Lung (tissue), 12 donors: ENCODE measurements around the gene POLR3H. TPM values are rescaled to one million over a fixed set of nuclear protein-coding genes. Genes with fewer than 3 reads are reported as not detected.

ENCODE experiments used
- ATAC-seq: fragments of 200-7000 bp; cut with Tn5 transposase; one replicate; pipeline ENCODE4 v1.9.1; 2020; ENCODE audit warnings: moderate number of reproducible peaks; ENCODE audit not compliant: insufficient read depth, low FRiP score
- DNase-seq, 3 donors: peaks; one replicate each; pipeline ENCODE4 v3.0.0-alpha.2; 2013 to 2017
- H3K27ac ChIP-seq, 2 donors: one replicate each; pipeline ENCODE4 v1.5.1; 2013; ENCODE audit warnings: mild to moderate bottlenecking in 2 of 2, moderate library complexity in 2 of 2, control low read depth in 1 of 2, inconsistent platforms in 1 of 2, low read depth in 1 of 2, low read length in 1 of 2
- H3K27me3 ChIP-seq, 3 donors: one replicate each; pipeline ENCODE4 v1.5.1; 2013; ENCODE audit warnings: low read length in 2 of 3; ENCODE audit not compliant: control insufficient read depth in 3 of 3, insufficient read depth in 3 of 3
- H3K36me3 ChIP-seq, 4 donors: one replicate each; pipeline ENCODE4 v1.5.1; 2013; ENCODE audit warnings: low read length in 4 of 4, mild to moderate bottlenecking in 1 of 4, moderate library complexity in 1 of 4; ENCODE audit not compliant: control insufficient read depth in 4 of 4, insufficient read depth in 4 of 4
- H3K4me1 ChIP-seq, 5 donors: one replicate each; pipeline ENCODE4 v1.5.1; 2013; ENCODE audit warnings: low read length in 5 of 5, mild to moderate bottlenecking in 2 of 5, moderate library complexity in 1 of 5; ENCODE audit not compliant: control insufficient read depth in 5 of 5, insufficient read depth in 5 of 5
- H3K4me3 ChIP-seq: one replicate; pipeline ENCODE4 v1.5.1; 2013; ENCODE audit warnings: mild to moderate bottlenecking, control low read depth, moderate library complexity
- H3K9ac ChIP-seq, 2 donors: one replicate each; pipeline ENCODE4 v1.5.1; 2013; ENCODE audit warnings: low read length in 2 of 2, control low read depth in 1 of 2; ENCODE audit not compliant: insufficient read depth in 1 of 2
- H3K9me3 ChIP-seq, 4 donors: one replicate each; pipeline ENCODE4 v1.5.1; 2013; ENCODE audit warnings: low read length in 3 of 4, mild to moderate bottlenecking in 1 of 4, moderate library complexity in 1 of 4; ENCODE audit not compliant: control insufficient read depth in 4 of 4, insufficient read depth in 3 of 4
- WGBS, 2 donors: extraction: QIAGEN DNeasy Blood & Tissue Kit; methylation state at CpG; one replicate each; pipeline ENCODE4 v1.1.7; 2013; 5-methylcytosine and 5-hydroxymethylcytosine counted together
- polyA plus RNA-seq, 2 donors: library from polyadenylated mRNA; stranded (reverse); fragments of 200-250 nt; gene quantifications; one replicate each; pipeline ENCODE4 v1.2.1, GENCODE V29; 2013
- total RNA-seq, 2 donors: library from RNA; depleted of rRNA in 1 of 2; stranded (reverse); fragments of >200 nt in 1 of 2; gene quantifications; one replicate each; pipeline ENCODE4 v1.2.1, GENCODE V29; 2014 to 2021
- TF ChIP-seq, protein P1 (sequence below): IDR thresholded peaks from 2 replicates; pipeline ENCODE4 v1.5.1; 2012; ENCODE audit warnings: mild to moderate bottlenecking; ENCODE audit errors: control extremely low read depth, extremely low read depth
- donor health status: control.
- donor health status: control.
- donor health status: Bipolar disorder and iron deficiency.
- donor health status: healthy.
- donor health status: DM: yes; HTN: yes; CAD: no.

POLR3H gene
- total and polyA plus RNA-seq, 4 donors = 12.1 to 65.9 (median 39.8) TPM

DNA sequence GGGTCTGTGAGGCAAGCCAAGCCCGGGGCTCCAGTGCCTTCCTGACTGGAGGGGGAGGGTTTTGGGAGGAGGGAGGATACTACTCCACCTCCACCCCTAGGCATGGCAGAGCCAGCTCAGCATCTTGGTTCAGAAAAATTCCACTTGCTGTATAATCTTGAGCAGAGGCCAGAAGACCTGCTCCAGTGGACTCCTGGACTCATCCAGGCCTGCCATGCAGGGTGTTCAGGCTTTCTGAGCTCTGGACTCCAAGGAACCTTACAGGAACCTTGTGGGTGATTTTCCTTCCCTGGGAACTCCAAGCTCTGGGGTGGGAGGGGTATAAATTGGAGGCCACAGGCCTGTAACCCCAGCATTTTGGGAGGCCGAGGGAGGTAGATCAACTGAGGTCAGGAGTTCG, 26.0 kb upstream of the POLR3H start:
- Histone ChIP-seq H3K27ac (no peak overlapping the region), H3K4me3 (no peak overlapping the region), H3K9ac (no peak overlapping the region), H3K27me3 (no peaks in the 10 kb centered on the region), H3K36me3 (peaks cover 0 to 6% (median 0%) of the 10 kb centered on the region in 4 donors), H3K4me1 (peaks cover 0 to 19% (median 3%) of the 10 kb centered on the region in 5 donors), H3K9me3 (no peaks in the 10 kb centered on the region)
- no peak for DNase-seq
- 75 to 81% methylated on average over 3 of the region's 3 CpGs for WGBS, 2 donors
- TF ChIP-seq, protein P1, sequence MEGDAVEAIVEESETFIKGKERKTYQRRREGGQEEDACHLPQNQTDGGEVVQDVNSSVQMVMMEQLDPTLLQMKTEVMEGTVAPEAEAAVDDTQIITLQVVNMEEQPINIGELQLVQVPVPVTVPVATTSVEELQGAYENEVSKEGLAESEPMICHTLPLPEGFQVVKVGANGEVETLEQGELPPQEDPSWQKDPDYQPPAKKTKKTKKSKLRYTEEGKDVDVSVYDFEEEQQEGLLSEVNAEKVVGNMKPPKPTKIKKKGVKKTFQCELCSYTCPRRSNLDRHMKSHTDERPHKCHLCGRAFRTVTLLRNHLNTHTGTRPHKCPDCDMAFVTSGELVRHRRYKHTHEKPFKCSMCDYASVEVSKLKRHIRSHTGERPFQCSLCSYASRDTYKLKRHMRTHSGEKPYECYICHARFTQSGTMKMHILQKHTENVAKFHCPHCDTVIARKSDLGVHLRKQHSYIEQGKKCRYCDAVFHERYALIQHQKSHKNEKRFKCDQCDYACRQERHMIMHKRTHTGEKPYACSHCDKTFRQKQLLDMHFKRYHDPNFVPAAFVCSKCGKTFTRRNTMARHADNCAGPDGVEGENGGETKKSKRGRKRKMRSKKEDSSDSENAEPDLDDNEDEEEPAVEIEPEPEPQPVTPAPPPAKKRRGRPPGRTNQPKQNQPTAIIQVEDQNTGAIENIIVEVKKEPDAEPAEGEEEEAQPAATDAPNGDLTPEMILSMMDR = no peak
- no peak for ATAC-seq

DNA sequence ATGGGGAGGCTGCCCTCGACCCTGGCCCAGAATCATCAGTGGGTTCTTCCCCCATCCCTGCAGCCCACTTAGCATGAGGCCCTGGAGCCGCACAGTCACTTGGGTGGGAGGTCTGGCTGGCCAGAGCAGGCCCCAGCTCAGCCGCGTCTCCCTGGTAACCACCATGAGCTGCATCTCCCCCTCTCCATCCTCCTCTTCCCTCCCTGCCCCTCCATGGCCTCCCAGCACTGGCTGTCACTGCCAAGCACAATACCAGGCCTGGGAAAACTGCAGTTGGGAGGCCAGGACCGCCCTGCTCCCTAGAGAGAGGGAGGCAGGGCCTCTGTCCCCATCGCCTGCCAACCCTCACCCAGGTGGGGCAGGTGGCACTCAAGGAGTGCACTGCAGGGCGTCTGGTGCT, 24.5 kb upstream of the POLR3H start:
- Histone ChIP-seq H3K4me3 (no peak overlapping the region), H3K27me3 (no peaks in the 10 kb centered on the region), H3K4me1 (peaks cover 0 to 13% (median 0%) of the 10 kb centered on the region in 5 donors), H3K36me3 (peaks cover 0 to 6% (median 0%) of the 10 kb centered on the region in 4 donors), H3K27ac (no peak overlapping the region), H3K9me3 (no peaks in the 10 kb centered on the region), H3K9ac (no peak overlapping the region)
- DNase-seq (no peak), ATAC-seq (no peak)
- TF ChIP-seq, protein P1 = no peak
- 75 to 84% methylated on average over 7 of the region's 7 CpGs for WGBS, 2 donors

DNA sequence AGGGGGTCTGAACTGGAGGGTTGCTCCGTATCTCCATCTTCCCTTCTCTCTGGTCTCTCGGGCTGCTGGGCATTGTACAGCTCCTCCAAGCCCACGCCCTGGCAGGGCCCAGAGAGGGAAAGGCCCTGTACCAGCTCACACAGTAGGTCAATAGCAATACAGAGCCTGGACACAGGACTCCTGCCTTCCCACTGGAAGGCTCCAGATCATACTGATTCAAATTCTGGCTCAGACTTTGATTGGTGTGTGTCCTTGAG, 23.2 kb upstream of the POLR3H start:
- Histone ChIP-seq H3K4me3 (no peak overlapping the region), H3K36me3 (peaks cover 0 to 5% (median 0%) of the 10 kb centered on the region in 4 donors), H3K9me3 (no peaks in the 10 kb centered on the region), H3K27me3 (no peaks in the 10 kb centered on the region), H3K9ac (no peak overlapping the region), H3K27ac (no peak overlapping the region), H3K4me1 (peaks cover 0 to 16% (median 1%) of the 10 kb centered on the region in 5 donors)
- no peak for DNase-seq
- TF ChIP-seq, protein P1 = no peak
- no peak for ATAC-seq
- WGBS, 2 donors = 62 to 72% methylated on average over 3 of the region's 3 CpGs

DNA sequence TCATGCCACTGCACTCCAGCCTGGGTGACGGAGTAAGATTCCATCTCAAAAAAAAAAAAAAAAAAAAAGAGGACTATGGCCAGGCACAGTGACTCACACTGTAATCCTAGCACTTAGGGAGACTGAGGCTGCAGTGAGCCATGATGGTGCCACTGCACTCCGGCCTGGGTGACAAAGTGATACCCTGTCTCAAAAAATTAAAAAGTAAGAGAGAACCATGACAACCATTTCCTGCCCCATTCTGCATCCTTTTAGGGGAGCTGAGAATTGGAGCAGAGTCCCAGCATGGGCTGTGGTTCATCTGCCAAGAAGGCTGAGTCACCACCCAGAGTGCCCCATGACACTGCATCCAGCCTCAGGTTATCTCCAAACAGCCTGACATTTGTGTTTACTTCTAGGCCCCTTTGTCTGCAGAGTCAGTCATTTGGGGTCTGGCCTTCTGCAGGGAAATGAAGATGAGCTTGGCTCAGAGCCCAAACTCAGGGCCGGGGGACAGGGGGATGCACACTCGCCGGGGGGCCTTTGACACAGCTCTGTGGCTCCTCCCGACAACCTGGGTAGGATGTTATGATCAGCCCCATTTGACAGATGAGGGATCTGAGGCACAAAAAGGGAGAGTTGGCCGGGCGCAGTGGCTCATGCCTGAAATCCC, 21.3 kb upstream of the POLR3H start:
- no peaks in the 10 kb centered on the region for H3K36me3 ChIP-seq
- no peak overlapping the region for H3K4me3 ChIP-seq
- no peak overlapping the region for H3K9ac ChIP-seq
- DNase-seq = peak; percentile 67 to 79 (median 71)
- H3K27ac ChIP-seq = peak overlapping the region; percentile 2 to 51
- TF ChIP-seq, protein P1 = no peak
- WGBS, 2 donors = 65% methylated on average over 8 of the region's 8 CpGs
- peak; percentile 35 for ATAC-seq
- H3K9me3 ChIP-seq = no peaks in the 10 kb centered on the region
- H3K4me1 ChIP-seq = peaks cover 0 to 31% (median 6%) of the 10 kb centered on the region in 5 donors
- no peaks in the 10 kb centered on the region for H3K27me3 ChIP-seq
